Measurements from ENCODE around the gene HDAC4.

- TF ChIP-seq CTCF (IDR thresholded peaks at IDR 0.05): no peak
- TF ChIP-seq POLR2A (IDR thresholded peaks at IDR 0.05): no peak
Measured at GRCh38 chr2:239025951-239026461, 374.8 kb downstream of the HDAC4 start.
